Activated T-cell treated with anti-CD3 and anti-CD28 coated beads for 4 hours (primary cell): Measurements from ENCODE around the gene CENPM.
A peak's percentile ranks its signal among the peaks of the same experiment; 100 is the strongest.
"Not testable (repeated sequence)": the region's sequence is repeated elsewhere in the genome, so short reads cannot be mapped to it uniquely, and the experiment has no call there.

Source experiments
- DNase-seq: peaks from one replicate; pipeline ENCODE4 v3.0.0-alpha.2; 2020

CENPM gene

GRCh38 chr22:41964112-41964491 lies 17.1 kb upstream of the CENPM start:
- DNase-seq, result no peak

DNA sequence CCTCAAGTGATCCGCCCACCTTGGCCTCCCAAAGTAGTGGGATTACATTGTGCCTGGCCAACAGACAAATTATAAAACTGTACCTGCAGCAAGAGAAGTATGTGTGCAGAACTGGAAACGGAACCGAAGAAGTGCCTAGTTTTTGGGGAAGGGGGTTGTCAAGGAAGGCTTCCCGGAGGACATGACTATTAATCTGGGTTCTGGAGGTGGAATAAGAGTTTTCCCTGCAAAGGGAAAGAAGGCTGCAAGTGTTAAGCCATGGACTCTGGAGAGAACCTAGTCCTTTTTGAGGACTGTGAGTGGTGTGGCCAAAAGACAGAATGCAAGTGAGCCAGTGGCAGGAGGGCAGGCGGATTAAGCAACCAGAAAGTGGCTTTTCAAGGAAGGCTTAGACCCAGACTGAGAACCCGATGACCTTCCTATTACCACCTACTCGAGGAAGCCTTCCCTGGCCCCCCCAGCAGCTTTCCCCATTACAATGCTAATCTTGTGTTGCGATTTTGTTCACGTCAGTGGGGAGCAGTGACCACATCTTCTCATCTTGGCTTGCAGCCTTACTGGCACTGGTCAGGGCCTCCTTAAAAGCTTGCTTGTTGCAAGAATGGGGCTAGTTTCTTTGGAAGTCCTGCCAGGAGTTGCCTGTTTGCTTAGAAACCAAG lies 16.6 kb upstream of the CENPM start:
- DNase-seq, result no peak

DNA sequence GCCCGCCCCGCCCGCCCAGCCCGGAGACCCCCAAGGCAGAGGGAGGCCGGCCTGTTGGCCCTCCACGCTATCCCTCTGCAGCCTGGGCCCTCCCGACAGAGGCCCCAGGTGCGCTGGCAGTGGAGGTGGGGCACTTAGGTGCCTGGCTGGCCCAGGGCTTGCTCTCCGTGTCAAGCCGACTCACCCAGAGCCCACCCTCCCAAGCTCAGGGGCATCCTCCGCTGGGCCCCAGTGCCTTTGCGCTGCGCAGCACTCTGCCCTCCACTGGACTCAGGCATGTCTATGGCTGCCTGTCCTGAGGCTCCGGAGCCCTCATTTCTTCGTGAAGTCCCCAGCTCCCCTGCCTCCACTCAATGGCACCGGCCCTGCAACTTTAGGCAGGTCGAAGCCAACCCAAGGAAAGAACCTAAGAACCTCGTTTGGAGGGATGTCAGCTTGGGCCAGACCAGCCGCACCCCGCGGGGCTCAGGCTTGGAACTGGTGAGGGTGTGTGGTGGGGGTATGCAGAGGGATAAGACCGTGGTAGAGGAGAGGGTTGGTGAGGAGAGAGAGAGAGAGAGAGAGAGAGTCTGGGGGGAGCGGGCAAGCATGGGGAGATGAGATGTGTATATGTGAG lies 11.1 kb upstream of the CENPM start:
- no peak for DNase-seq

- no peak for DNase-seq
Observed at GRCh38 chr22:41952713-41953112, 5.8 kb upstream of the CENPM start.

DNA sequence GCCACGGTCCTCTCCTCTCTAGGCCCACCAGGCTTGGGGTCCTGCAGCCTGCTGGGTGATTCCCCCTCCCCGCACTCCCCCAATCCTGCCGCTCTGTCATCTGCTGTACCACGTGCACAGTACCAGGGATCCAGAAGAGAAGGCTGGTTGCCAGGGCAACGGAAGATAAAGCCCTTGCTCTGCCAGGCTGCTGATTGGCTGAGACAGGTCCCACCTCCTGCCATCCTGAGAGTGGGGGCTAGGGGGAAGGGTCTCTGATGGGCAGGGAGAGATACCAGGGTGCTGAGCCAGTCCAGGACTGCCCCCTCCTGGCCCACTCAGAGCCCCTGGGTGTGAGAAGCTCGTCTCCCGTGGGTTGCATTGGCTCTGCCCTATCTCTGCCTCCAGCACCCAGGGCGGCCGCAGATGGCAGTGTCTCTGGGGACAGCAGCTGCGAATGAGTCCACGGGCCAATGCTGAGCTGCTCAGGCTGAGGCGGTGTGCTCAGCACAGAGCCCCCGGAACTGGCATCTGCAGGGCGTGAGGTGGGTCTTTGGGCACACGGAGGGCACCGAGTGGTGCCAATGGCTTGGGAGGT lies 5.0 kb upstream of the CENPM start, which contains the start of gene SMIM45:
Gene SMIM45 (plus strand): TSS at position 253 of the 577 bp plus-strand sequence.
- no peak for DNase-seq

GRCh38 chr22:41949297-41949965 lies 2.5 kb upstream of the CENPM start:
- no peak for DNase-seq

DNA sequence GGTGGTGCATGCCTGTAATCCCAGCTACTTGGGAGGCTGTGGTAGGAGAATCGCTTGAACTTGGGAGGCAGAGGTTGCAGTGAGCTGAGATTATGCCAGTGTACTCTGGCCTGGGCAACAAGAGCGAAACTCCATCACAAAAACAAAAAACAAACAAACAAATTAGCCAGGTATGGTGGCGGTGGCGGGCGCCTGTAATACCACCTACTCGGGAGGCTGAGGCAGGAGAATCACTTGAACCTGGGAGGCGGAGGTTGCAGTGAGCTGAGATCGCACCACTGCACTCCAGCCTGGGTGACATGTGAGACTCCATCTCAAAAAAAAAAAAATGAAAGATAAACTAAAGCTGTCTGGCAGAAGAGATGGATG lies 2.0 kb upstream of the CENPM start:
- not testable (repeated sequence) for DNase-seq

- no peak for DNase-seq
Observed at GRCh38 chr22:41948142-41948541, 1.2 kb upstream of the CENPM start.

GRCh38 chr22:41947424-41948080 lies 600 bp upstream of the CENPM start:
- DNase-seq, result no peak

- no peak for DNase-seq
Observed at GRCh38 chr22:41943661-41944209, 3.2 kb downstream of the CENPM start.

GRCh38 chr22:41940832-41941765 lies 5.9 kb downstream of the CENPM start:
- peak; percentile 78 for DNase-seq

GRCh38 chr22:41939981-41940831 lies 6.7 kb downstream of the CENPM start:
- peak; percentile 95 for DNase-seq

DNA sequence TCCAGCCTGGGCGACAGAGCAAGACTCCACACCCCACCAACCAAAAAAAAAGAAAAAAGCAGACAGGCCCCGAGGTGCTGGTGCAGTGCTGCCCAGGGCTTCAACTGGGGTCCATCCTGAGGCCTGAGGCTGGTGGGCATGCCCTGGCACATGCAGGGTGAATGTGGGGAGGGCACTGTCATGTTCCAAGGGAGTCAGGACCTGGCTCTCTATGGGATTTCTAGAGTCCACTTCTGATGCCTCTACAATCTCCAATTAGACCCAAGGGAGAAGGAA lies 10.1 kb downstream of the CENPM start:
- no peak for DNase-seq

DNA sequence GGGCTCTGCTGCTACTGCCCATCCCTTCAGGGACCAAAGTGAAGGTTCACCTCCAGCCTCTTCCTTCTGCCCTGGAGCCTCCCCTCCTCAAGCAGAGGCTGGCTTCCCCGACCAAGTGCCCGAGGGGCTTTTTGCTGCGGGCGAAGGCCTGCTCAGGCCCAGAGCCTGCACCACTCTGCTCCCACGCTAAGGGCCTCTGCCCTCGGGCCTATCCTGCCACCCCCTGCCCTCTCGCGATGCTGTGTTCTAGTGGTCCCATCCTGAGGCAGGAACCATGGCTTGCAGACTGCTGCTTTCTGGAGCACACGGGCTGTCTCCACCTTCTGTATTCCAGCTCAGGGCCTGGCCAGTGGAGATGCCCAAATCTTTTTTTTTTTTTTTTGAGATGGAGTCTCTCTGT lies 11.4 kb downstream of the CENPM start:
- no peak for DNase-seq

GRCh38 chr22:41935015-41935351 lies 12.0 kb downstream of the CENPM start:
- no peak for DNase-seq

DNA sequence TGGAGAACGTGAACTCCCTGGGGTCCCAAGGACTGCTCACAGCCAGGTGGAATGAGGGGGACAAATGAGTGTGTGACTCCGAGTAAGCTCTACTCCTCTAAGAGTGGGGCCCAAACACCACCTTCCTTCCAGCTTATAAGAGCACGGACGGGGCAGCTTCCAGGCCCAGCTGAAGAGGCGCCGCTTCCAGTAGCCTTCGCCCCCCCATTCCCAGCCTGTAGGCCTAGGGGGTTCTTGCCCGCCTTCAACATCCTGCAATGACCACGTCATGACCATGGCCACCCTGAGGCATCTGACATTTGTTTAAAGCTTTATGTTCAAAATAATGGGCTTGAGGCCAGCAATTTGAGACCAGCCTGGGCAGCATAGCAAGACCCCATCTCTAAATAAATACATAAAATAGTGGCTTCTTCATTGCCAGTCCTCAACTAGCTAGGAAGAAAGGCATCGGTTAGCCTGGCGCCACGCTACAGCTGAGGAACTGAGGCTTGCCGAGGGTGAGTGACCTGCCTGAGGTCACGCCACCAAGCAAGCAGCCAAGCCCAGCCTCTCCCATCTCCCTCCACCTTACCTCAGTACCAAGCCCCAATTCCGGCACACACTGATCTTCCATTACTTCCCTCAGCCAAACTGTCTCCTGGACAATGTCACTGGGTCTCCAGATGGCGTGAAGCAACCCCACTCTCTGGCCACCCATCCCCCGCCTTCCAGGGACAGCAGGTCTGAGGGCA lies 12.5 kb downstream of the CENPM start:
- DNase-seq, result no peak

GRCh38 chr22:41933411-41934177 lies 13.4 kb downstream of the CENPM start:
- DNase-seq, result no peak

DNA sequence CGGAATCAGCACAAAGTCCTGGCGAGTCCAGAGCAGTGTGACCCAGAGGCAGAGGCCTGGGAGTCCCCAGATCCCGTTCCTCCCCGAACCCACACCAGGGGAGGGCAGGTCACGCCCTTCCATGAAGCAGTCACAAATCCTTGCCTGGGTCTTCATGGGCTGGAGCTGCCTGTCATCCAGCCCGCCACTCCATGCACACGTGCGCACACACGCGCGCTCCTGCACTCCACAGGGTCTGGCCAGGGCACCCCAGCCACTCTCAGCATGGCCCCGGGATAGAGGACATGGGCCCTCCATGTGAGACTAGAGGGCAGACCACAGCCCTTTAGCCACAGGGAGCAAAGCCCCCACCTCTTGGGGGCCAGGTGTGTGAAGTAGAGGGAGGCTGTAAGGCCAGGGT lies 14.6 kb downstream of the CENPM start:
- DNase-seq, result no peak

DNA sequence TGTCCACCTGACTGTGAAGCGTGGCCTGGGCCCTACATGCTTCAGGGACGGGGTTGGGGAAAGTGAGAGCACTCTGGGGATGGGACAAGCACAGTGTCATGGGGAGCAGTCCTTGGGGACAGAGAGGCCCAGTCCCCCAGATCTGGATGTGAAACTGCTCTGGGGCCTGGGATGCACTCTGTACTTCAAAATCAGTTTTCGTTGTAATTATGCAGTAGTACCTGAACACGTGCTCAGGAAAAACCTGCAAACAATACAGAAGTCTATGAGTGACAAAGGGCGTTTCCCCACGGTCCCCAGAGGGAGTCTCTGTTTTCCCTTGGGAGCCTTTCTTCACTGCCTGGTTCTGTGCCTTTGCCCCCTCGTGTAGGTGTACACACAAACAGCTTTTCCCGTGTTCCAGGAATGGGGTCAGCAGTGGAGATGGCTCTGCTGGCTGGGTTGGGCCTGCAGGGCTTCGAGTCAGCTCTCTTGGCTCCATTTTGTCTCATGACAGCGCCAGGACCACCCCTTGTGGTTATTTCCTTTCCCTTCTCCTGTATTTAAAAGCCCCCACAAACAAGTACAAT lies 15.2 kb downstream of the CENPM start:
- DNase-seq, result no peak

DNA sequence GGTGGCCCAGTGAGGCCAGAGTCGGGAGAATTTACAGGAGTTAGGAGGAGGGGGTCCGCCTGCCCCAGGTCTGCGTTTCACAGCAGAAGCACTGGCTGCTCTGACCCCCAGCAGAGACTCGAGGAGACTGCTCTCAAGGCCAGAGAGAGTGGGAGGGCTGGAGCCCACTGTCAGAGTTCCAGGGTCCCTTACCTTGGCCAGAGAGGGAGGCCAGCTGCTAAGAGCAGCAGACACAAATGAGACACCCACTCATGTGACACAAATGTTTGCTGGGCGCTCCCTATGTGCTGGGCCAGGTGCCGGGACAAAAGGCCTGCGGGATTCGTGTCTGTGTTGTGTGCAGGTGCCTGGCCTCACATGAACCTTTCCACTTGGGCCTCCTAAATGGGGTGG lies 17.5 kb downstream of the CENPM start:
- DNase-seq, result no peak
